SKM-1 (cell line): ENCODE measurements around the gene ITFG2.
"Not testable (repeated sequence)": the region's sequence is repeated elsewhere in the genome, so short reads cannot be mapped to it uniquely, and the experiment has no call there.

ENCODE experiments used
- DNase-seq: peaks from one replicate; lab custom pipeline; 2025; ENCODE audit not compliant: unreplicated experiment; lab: John Stamatoyannopoulos, UW

The ITFG2 gene

DNA sequence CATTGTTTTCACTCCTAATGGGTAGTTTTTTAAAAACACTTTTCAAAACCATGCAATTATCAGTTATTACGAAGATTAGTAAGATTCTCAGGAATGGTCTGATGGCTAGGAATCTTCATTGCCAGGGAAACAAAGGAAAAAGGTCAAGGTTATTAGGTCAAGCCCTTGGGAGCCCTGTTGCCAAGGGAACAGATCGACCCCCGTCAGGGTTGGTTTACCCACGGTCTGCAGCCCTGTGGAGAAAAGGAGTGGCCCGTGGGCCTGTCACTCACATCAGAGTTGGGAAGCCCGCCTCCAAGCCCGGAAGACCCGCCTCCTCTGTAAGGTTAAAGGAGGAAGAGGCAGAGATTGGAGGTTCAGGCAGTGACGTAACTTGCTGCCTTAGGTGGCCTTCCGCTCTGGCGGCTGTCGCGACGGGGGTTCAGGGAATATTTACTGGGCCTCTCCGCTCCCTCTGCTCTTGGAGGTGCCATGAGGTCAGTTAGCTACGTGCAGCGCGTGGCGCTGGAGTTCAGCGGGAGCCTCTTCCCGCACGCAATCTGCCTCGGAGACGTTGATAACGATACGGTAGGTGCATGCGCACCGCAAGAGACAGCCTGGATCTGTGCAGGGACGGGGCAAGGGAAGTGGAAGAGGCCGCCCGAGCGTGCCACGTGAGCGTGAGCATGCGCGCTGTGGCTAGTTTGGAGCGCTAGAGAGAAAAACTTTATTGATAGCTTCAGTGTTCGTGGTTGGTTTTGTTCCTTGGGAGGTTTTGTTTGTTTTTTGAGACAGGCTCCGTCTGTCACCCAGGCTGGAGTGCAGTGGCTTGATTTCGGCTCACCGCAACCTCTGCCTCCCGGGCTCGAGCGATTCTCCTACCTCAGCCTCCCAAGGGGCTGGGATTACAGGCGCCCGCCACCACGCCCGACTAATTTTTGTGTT, at the start of gene ITFG2:
Gene ITFG2 (plus strand): TSS at position 379 of the 924 bp plus-strand sequence. CDS start 93 bp downstream, at position 472.
- DNase-seq = peak; percentile 79

DNA sequence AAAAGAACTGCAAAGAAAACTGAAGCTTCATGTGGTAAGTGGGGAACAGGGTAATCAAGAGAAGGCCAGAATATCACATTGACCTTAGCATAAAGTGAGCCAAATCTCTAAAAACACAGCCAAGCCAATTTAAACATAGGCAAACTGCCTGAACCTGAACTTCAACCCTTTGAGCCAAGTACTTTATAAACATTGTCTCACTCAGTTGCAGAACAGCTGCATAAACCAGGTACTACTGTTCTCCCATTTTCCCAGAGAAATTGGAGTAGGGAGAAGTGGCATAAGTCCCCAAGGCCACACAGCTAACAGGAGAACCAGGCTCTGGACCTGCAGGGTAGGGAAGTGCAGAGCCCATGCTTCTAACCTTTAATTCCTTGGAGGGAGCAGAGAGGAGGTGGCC, 48.1 kb upstream of the ITFG2 start:
- no peak for DNase-seq

DNA sequence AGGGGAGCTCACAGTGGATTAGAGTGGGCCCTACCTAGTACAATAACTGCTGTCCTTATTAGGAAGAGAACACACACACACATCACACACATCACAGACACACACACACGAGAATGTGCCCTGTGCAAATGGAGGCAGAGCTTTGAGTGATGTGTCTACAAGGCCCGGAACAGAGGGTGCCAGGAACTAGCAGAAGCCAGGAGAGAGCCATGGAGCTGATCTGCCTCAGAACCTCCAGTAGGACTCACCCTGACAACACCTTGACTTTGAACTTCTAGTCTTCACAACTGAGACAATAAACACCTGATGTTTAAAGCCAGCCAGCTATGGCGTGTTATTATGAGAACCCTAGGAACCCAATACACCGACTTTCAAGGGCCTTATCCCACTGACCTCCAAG, 47.4 kb upstream of the ITFG2 start:
- DNase-seq = no peak

DNA sequence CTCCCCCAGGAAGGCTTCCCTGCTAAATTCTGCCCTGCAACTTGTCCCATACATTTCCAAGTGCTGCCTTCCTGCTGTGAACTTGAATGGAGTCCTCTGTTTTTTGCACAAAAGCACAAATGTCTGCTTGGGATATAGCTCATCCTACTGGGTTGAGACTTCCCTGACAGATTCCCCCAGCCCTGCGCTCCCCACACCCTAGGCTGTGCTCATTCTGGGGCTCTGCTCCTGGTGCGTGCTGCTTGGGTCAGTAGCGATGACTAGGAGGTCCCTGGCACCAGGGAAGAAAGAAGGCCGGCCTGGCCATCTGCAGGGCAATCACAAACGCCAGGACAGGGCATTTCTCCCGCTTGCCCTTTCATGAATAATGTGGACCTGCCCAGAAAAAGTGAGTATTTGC, 46.9 kb upstream of the ITFG2 start:
- no peak for DNase-seq

DNA sequence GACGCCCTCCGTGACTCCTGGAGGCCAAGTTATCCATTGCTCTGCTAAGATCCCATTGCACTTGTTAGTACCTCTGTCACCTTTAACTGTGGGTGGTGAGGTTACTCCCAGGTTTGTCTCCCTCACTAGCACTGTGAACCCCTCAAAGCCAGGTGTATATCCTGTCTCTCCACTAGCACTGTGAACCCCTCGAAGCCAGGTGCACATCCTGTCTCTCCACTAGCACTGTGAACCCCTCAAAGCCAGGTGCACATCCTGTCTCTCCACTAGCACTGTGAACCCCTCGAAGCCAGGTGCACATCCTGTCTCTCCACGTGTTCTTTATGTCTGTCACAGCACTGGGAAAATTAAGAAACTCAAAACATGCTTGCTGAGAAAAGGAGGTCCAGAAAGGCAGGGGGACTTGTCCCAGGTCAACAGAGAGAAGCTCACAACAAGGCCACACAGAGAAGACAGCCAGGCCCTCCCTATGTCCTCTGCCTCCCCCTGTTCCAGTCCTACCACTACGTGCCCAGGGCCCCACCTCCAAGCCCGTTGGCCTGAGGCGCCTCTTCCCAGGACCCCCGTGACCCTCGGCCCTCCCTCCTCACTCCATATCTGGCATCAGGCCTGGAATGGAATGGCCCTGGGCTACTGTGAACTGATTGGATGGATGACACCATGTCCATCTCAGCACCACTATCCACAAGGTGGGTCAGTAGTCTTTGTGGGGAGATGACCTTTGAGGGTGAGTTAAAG, 44.1 kb upstream of the ITFG2 start:
- DNase-seq = no peak

DNA sequence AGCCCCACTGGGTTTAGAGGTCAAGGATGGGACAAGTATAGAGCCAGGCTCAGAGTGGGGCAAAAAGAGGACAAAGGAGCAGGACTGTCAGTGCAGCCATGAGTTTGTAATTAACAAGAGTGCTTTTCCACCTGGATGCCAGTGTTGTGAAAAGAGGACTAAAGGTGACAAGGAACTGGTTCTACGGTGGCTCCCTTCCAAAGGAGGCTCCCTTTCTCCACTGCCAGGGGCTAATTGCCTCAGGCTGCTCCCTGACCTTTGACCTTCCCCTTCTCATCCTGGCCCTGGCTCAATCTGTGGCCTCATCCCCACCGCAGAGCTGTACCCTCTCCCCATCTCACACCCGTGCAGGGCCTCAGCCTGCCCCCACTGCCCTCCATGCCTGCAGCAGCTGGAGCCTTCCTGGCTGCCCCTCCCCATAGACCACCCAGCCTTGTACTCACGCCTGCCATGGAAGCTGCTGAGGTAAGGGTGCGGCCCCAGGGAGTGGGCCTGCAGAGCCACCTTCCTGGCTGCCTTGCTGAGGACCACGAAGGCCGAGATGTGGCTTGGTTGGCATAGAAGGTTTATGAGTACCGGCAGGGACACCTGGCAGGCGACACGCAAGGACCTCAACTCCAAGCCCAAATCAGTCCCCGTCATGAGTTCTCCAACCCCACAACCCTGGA, 42.5 kb upstream of the ITFG2 start:
- no peak for DNase-seq

DNA sequence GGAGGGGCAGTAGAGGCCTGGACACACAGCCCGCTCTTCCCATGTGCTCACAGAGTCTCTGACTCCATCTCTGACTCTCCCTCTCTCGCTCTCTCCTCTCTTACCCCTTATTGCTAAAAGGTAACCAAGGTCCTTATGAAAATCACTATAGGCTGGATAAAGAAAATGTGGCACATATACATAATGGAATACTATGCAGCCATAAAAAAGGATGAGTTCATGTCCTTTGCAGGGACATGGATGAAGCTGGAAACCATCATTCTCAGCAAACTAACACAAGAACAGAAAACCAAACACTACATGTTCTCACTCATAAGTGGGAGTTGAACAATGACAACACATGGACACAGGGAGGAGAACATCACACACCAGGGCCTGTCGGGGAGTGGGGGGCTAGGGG, 41.9 kb upstream of the ITFG2 start:
- not testable (repeated sequence) for DNase-seq

DNA sequence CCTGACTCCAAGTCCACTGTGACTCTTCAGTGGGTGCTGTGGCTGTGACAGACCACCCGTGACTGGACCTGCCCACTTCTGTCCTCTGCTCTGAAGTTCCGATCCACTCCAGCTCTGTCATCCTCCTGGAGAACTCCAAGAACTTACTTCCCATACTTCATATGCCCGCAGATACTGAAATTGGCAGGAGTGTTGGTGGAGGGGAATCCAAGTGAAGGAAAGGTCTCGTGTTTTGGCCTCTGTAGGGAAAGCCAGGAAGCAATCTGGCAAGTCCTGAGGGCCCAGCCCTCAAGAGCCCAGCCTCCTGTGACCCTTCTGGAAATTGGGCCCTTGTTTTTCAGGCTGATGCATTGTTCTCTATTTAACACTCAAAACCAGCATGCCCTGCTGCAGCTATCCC, 40.1 kb upstream of the ITFG2 start:
- no peak for DNase-seq

DNA sequence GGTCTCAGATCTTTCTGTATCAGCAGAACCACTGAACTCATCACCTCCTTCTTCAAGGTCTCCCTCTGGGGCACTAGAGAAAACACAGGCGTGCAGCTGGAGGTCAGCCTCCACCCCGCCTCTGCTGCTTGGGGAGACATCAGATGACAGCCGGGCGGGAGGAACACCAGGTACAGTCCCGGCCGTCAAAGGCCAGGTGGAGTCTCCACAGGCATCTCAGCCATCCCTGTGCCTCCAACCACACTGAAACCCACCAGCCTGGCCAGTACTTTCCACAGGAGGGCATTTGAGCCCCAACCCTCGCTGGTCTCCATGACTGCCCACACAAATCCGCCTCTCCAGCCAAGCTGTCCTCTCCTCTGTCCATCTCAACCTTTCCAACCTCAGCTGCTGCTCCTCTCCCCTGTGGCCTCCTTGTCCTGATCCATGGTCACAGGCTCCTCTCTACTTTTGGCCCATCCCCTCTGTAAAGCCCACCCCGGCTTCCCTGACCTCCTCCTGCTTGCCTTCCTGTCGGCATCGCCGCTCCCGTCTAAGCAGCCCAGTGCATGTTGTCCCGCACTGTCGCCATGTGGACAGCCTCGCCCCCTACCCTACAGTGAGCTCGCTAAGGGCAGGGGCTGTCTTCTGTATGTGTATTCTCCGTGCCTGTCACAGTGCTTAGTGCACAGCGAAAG, 39.1 kb upstream of the ITFG2 start:
- DNase-seq = no peak

DNA sequence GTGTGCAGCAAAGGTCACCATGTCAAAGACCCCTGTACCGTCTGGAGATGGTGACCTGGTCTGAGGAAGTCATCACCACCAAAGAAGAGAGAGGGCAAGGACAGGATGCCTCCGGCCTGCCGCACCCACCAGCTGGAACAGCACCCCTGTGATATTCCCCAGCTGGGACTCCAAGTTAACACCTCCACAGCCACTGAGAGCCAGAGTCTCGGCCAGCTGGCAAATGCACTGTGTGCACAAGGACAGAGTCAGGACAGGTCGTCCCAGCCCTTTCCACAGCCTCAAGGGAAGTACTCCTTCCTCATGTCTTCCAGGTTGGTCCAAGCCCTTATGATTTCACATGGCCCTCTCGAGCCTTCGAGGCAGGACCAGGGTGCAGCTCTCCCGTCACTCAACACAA, 37.0 kb upstream of the ITFG2 start:
- no peak for DNase-seq

DNA sequence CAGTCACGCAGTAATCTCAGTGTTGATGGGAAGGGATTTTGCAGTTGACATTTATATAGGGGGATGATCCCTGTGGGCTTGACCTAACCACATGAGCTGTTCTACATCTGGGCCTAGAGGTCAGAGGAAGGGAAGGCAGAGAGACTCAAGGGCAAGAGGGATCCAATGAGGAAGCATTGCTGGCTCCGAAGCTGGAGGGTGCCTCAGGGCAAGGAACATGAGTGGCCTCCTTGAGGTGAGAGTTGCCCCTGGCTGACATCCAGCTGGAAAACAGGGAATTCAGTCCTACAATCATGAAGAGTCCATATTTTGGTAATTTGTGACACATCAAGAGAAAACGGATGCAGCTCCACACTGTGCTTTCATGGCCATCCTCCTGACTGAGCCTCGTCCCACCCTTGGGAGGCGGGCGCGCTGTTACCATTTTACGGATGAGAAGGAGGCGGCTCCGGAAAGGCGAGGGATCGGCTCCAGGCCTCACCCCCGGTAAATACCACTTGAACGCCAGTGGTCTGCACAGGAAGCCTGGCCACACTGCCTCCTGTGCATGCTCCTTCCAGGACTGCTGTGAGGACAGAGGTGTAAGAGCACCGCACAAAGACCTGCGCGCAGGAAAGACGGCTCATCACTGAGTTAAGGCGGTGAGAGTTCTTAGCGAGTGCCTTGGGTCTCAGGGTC, 36.2 kb upstream of the ITFG2 start:
- DNase-seq = no peak

DNA sequence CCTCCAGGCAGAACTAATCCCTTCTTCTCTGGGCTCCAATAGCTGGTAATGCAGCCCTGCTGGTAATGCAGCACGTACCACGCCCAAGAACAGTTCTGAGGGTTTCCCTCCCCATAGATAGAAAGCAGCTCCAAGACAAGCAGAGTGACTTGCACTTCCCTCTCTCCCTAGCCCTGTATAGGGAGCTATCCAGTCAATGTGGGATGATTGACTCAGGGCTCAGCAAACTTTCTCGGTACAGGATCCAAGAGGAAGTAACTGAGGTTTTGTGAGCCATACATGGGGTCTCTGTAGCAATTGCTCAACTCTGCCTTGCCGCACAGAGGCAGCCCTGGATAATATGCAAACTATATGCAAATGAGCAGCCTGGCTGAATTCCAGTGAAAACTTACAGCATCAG, 33.2 kb upstream of the ITFG2 start:
- no peak for DNase-seq

DNA sequence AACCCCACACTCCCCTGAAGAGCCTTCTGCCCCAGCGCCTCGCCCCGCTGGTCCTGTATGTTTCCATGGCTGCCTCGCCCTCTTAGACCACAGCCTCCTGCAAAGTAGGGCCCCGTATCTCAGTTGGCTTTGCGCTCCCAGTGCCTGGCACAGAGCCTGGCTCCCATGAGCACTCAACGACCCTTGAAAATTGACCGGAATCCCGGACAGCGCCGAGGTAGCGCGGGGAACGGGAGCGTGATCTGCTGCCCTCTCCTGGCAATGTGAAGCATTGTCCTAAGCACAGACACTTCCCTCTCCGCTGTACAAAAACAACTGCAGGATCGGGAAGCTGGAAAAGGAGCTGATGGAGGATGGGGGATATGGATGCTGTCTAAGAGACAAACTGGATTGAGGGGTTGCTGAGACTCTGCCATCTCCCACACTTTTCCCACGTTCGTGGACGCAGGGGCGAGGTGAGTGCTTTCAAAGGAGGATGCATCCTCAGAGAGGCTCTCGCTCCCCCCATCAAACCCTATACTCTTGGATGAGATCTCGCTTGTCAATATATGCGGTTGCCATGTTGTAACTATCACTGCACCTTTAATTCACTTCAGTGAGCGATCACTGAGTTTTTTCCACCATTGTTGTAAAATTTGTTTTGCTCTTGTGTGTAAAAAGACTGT, 28.4 kb upstream of the ITFG2 start:
- DNase-seq = no peak

DNA sequence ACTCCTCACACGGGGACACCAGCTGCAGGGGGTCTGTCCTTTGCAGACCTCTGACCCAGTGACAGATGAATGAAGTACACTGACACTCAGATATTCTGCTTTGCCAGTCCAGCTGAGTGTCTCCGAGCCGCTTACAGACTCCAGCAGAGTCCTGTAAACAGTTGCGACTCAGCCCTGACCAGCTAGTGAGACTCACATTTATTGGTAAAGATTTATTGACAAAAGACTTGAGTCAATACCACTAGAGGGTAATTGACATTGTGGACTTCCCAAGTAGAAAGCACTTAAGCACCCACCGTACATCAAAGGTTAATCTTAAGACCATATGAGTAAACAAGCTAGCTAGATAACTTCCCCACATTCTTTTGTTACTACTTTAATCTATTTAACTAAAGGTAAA, 27.5 kb upstream of the ITFG2 start:
- DNase-seq = no peak

DNA sequence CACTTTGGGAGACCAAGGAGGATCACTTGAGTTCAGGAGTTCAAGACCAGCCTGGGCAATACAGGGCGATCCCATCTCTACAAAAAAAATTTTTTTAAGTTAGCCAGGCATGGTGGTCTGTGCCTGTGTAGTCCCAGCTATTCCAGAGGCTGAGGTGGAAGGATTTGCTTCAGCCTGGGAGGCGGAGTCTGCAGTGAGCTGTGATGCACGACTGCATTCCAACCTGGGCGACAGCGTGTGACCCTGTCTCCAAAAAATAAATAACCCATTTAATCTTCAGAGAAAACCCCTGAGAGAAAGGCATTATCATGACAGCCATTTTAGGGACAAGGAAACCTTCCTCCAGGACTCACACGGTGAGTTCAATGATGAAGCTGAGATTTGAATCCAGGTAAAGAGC, 21.4 kb upstream of the ITFG2 start:
- DNase-seq = no peak

DNA sequence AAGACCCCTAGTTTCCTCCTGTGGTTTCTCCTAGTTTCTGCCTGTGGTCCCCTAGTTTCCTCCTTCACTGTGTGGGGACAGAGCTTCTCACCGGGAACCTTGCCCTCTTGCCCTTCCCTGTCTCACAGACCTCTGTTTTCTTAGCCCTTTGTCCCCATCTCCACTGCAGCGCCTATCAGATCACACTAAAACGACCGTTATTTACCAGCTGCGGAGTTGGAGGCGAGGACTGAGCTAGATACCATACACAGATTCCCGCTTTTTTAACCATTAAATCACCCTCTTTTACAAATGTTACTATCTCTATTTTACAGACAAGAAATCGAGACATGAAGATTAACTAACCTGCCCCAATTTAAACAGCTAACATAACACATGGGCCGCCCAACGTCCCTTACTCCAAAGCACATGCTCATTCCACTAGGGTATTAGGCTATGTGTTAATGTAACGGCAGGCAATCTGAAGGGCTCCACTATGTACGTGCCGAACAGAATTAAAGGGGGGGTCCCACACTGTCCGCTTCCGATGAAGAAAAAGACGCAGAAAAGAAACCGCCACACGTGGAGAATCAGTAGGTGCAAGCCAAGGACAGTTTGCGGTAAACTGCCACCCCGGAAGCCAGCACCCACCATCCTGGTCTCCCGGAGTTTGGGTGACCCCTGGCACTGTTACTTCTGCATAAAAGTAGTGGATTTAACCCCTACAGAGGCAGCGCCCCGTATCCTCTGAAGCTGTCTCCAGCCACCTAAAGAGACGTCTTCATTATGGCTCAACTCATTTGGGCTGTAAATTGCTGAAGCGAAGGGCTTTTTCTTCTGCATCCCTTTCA, 19.6 kb upstream of the ITFG2 start:
- DNase-seq = no peak

DNA sequence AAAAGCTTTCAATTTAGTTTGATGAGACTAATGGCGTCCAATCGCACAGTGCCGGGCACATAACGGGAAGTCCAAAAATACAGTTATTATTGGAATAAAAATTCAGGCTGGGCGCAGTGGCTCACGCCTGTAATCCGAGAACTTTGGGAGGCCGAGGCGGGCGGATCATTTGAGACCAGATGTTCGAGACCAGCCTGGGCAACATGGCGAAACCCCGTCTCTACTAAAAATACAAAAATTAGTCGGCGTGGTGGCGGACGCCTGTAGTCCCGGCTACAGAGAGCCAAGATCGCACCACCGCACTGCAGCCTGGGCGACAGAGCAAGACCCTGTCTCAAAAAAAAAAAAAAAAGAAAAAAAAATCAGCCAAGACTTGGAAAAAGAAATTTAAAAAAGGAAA, 18.9 kb upstream of the ITFG2 start:
- DNase-seq = no peak

DNA sequence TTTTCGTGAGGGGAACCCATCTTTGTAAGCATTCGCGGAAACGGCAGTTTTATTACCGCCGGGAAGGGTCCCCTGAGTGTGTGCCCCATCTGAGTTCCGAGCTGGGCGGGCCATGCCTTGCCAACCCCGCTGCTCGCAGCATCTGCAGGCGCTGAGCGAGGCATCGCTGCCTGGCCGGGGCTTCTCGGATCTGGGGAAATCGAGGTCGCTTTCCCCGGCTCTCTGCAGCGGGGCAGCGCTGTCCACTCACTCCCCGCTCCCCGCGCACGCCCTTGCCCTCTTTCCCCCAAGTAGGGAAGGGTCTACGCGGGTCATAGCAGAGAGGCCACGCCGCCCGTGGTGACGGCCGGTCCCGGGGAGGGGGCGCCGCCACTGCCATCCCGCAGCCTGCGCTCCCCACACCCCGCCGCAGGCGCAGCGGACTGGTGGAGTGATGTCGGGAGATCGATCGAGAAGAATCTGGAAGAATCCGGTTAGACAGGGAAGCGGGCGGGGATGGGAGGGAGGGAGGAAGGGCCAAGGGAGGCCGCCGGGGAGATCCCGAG, 18.2 kb upstream of the ITFG2 start:
- DNase-seq = no peak

DNA sequence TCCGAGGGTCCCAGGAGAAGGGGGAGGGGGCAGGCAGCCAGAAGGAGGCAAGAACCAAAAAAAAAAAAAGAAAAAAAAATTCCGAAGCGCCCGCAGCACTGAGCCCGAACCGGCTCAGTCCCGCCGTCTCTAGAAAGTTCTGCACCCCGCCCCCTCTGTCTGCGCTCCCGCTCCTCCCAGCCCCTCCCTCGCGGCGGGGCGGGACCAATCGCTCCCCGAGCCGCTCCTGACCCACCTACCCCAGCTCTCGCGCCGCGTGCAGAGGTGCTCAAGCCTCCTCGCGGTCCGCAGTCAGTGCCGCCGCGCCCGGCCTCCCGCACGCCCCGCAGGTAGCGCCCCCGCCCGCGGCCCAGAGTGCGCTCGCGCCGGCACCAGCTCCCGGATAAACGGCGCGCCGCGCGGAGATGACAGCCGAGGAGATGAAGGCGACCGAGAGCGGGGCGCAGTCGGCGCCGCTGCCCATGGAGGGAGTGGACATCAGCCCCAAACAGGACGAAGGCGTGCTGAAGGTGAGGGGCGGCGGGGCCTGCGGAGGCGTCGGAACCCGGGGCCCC, 17.7 kb upstream of the ITFG2 start, which contains the start of gene FKBP4:
Gene FKBP4 (plus strand): TSS at position 235 of the 554 bp plus-strand sequence. CDS start 170 bp downstream, at position 405.
- DNase-seq = no peak
